HT-29 (cell line): ENCODE results near the gene MAPK8IP2. TPM values are rescaled to one million over a fixed set of nuclear protein-coding genes. Genes with fewer than 3 reads are reported as not detected.
"Not testable (repeated sequence)": the region's sequence is repeated elsewhere in the genome, so short reads cannot be mapped to it uniquely, and the experiment has no call there.

ENCODE experiments used
- DNase-seq: peaks from one replicate; pipeline ENCODE4 v3.0.0-alpha.2; 2015; ENCODE audit warnings: low spot score
- total RNA-seq: library from RNA; depleted of rRNA; stranded (reverse); fragments of >200 nt; shearing (Covaris generic); gene quantifications from 2 replicates; pipeline ENCODE4 v1.2.3, GENCODE V29; 2014

Gene MAPK8IP2
- total RNA-seq, 1 experiment from 2014 or later: not detected

GRCh38 chr22:50612528-50613221 is 12.1 kb downstream of the MAPK8IP2 start:
- no peak for DNase-seq

- peak; percentile 43 for DNase-seq
Observed at GRCh38 chr22:50613291-50613981, 12.8 kb downstream of the MAPK8IP2 start.

GRCh38 chr22:50614296-50614695 is 13.7 kb downstream of the MAPK8IP2 start:
- DNase-seq: not testable (repeated sequence)

GRCh38 chr22:50620593-50621355 is 20.2 kb downstream of the MAPK8IP2 start:
- DNase-seq: no peak

- DNase-seq: no peak
Observed at GRCh38 chr22:50621356-50621880, 20.8 kb downstream of the MAPK8IP2 start.

- DNase-seq: peak; percentile 14
Observed at GRCh38 chr22:50621948-50622722, 21.5 kb downstream of the MAPK8IP2 start.

- peak; percentile 82 for DNase-seq
Observed at GRCh38 chr22:50622723-50623327, 22.2 kb downstream of the MAPK8IP2 start.

- no peak for DNase-seq
Observed at GRCh38 chr22:50624347-50625130, 23.9 kb downstream of the MAPK8IP2 start.

GRCh38 chr22:50625131-50625567 is 24.6 kb downstream of the MAPK8IP2 start:
- DNase-seq: no peak

- no peak for DNase-seq
Observed at GRCh38 chr22:50625568-50626313, 25.1 kb downstream of the MAPK8IP2 start.

GRCh38 chr22:50626314-50626849 is 25.8 kb downstream of the MAPK8IP2 start:
- no peak for DNase-seq

GRCh38 chr22:50626850-50627641 is 26.5 kb downstream of the MAPK8IP2 start:
- no peak for DNase-seq

- peak; percentile 43 for DNase-seq
Observed at GRCh38 chr22:50627642-50628542, 27.3 kb downstream of the MAPK8IP2 start, which contains the start of gene ARSA. Gene ARSA, minus strand, starts transcription at chr22:50628152. Its CDS starts 373 bp downstream, at chr22:50627779.

GRCh38 chr22:50628543-50629134 is 28.0 kb downstream of the MAPK8IP2 start:
- DNase-seq: no peak

GRCh38 chr22:50630376-50630775 is 29.8 kb downstream of the MAPK8IP2 start:
- no peak for DNase-seq

- no peak for DNase-seq
Observed at GRCh38 chr22:50633086-50633485, 32.5 kb downstream of the MAPK8IP2 start.

GRCh38 chr22:50633771-50634170 is 33.2 kb downstream of the MAPK8IP2 start:
- DNase-seq: no peak
